IMR-90 (cell line): ENCODE data around the gene GAS7. TPM values are rescaled to one million over a fixed set of nuclear protein-coding genes. Genes with fewer than 3 reads are reported as not detected.

Experiments used
- ATAC-seq: fragments of 200-7000 bp; cut with Tn5 transposase; 2 replicates; pipeline ENCODE4 v1.9.1; 2020; ENCODE audit warnings: low read depth, mild to moderate bottlenecking, moderate library complexity
- BruUV-seq: library from RNA; stranded (reverse); fragments of 400-500 nt; replicated peaks from 2 replicates; lab custom pipeline; 2021; lab: Mats Ljungman, UMichigan
- CTCF ChIA-PET: fragments of 300-600 bp; formaldehyde crosslinking; extraction: SDS; loops from one replicate; lab custom pipeline; 2021; ENCODE audit warnings: antibody characterized with exemption; lab: Yijun Ruan, JAX
- POLR2A ChIA-PET: fragments of 300-600 bp; sonication (Branson Sonifier 250); formaldehyde crosslinking; loops from one replicate; lab custom pipeline; 2022; ENCODE audit warnings: antibody characterized with exemption; ENCODE audit not compliant: unreplicated experiment; lab: Charles Lee
- DNase-seq: peaks from one replicate; pipeline ENCODE4 v3.0.0; 2013
- H2AFZ ChIP-seq: replicated peaks from 2 replicates; pipeline ENCODE3; 2013; ENCODE audit warnings: low read length, mild to moderate bottlenecking; ENCODE audit not compliant: poor library complexity
- H2AK5ac ChIP-seq: 2 replicates; pipeline ENCODE4 v1.6.1; 2013; ENCODE audit warnings: low read depth, low read length, inconsistent platforms
- H2AK9ac ChIP-seq: replicated peaks from 2 replicates; pipeline ENCODE3; 2013; ENCODE audit warnings: mild to moderate bottlenecking, low read depth, low read length, moderate library complexity; ENCODE audit not compliant: poor library complexity
- H2BK120ac ChIP-seq: 2 replicates; pipeline ENCODE4 v1.6.1; 2013; ENCODE audit warnings: low read depth, low read length, inconsistent platforms
- H2BK15ac ChIP-seq: 3 replicates; pipeline ENCODE4 v1.6.1; 2013; ENCODE audit warnings: low read depth, low read length, inconsistent platforms
- H2BK20ac ChIP-seq: 2 replicates; pipeline ENCODE4 v1.6.1; 2013; ENCODE audit warnings: low read depth, mild to moderate bottlenecking, inconsistent platforms, low read length, moderate library complexity
- H2BK5ac ChIP-seq: 2 replicates; pipeline ENCODE4 v1.6.1; 2013; ENCODE audit warnings: mild to moderate bottlenecking, low read depth, low read length, inconsistent platforms; ENCODE audit not compliant: poor library complexity, severe bottlenecking
- H3K14ac ChIP-seq: replicated peaks from 2 replicates; pipeline ENCODE4 v1.6.1; 2013; ENCODE audit warnings: low read depth, low read length, inconsistent platforms
- H3K18ac ChIP-seq: 2 replicates; pipeline ENCODE4 v1.6.1; 2013; ENCODE audit warnings: low read depth, low read length, control low read depth
- H3K23ac ChIP-seq: 2 replicates; pipeline ENCODE4 v1.6.1; 2013; ENCODE audit warnings: low read depth, low read length, inconsistent platforms
- H3K27ac ChIP-seq: 2 replicates; pipeline ENCODE4 v1.5.1; 2013; ENCODE audit warnings: mild to moderate bottlenecking, control low read depth, low read length; ENCODE audit not compliant: insufficient read depth
- H3K27me3 ChIP-seq: 2 replicates; pipeline ENCODE4 v1.6.1; 2013; ENCODE audit warnings: low read length; ENCODE audit not compliant: control insufficient read depth, insufficient read depth
- H3K36me3 ChIP-seq: 2 replicates; pipeline ENCODE4 v1.6.1; 2013; ENCODE audit warnings: low read length, mixed read lengths; ENCODE audit not compliant: control insufficient read depth, insufficient read depth
- H3K4ac ChIP-seq: 2 replicates; pipeline ENCODE4 v1.6.1; 2013; ENCODE audit warnings: low read depth, low read length, inconsistent platforms
- H3K4me1 ChIP-seq: 2 replicates; pipeline ENCODE4 v1.6.1; 2013; ENCODE audit warnings: low read length, mixed read lengths; ENCODE audit not compliant: control insufficient read depth, insufficient read depth
- H3K4me2 ChIP-seq: 2 replicates; pipeline ENCODE4 v1.6.1; 2013; ENCODE audit warnings: low read depth, mild to moderate bottlenecking, control low read depth, low read length, moderate library complexity
- H3K4me3 ChIP-seq: 2 replicates; pipeline ENCODE4 v1.5.1; 2013; ENCODE audit warnings: low read depth, mild to moderate bottlenecking, control low read depth, low read length, moderate library complexity; ENCODE audit not compliant: insufficient read depth
- H3K56ac ChIP-seq: 2 replicates; pipeline ENCODE4 v1.6.1; 2013; ENCODE audit warnings: low read length, inconsistent platforms; ENCODE audit not compliant: insufficient read depth; ENCODE audit errors: extremely low read depth
- H3K79me1 ChIP-seq, 2 experiments: 2 replicates each; pipeline ENCODE4 v1.6.1; 2013; ENCODE audit warnings: low read length in 2 of 2, inconsistent platforms in 1 of 2, low read depth in 1 of 2
- H3K9ac ChIP-seq: 2 replicates; pipeline ENCODE4 v1.6.1; 2013; ENCODE audit warnings: low read depth, low read length, control low read depth
- H3K9me1 ChIP-seq: 2 replicates; pipeline ENCODE4 v1.6.1; 2013; ENCODE audit warnings: low read length, inconsistent platforms; ENCODE audit not compliant: insufficient read depth
- H3K9me3 ChIP-seq: 2 replicates; pipeline ENCODE4 v1.6.1; 2013; ENCODE audit warnings: low read length; ENCODE audit not compliant: control insufficient read depth, insufficient read depth
- H4K20me1 ChIP-seq: 2 replicates; pipeline ENCODE4 v1.6.1; 2013; ENCODE audit warnings: low read length, inconsistent platforms; ENCODE audit not compliant: insufficient read depth
- H4K5ac ChIP-seq: 2 replicates; pipeline ENCODE4 v1.6.1; 2013; ENCODE audit warnings: mild to moderate bottlenecking, low read depth, low read length, control low read depth
- H4K8ac ChIP-seq, 2 experiments: 2 replicates each; pipeline ENCODE4 v1.6.1; 2013; ENCODE audit warnings: low read depth in 2 of 2, low read length in 2 of 2, control low read depth in 1 of 2, inconsistent platforms in 1 of 2
- H4K91ac ChIP-seq: 2 replicates; pipeline ENCODE4 v1.6.1; 2013; ENCODE audit warnings: low read depth, low read length, inconsistent platforms; ENCODE audit not compliant: insufficient read depth
- MAFK ChIP-seq: IDR thresholded peaks from 2 replicates; pipeline ENCODE4 v1.6.1; 2012; ENCODE audit warnings: low read depth, low read length, improper control_type of control experiment
- RFX5 ChIP-seq: IDR thresholded peaks from 2 replicates; pipeline ENCODE4 v1.8.0; 2012; ENCODE audit warnings: low read depth, mild to moderate bottlenecking, low read length, moderate library complexity
- WGBS, 2 experiments: methylation state at CpG; one replicate each; pipeline versions ENCODE4 v1.1.5 to v1.1.7; 2013; ENCODE audit warnings: missing lambda C conversion rate in 2 of 2; ENCODE audit not compliant: insufficient read length in 1 of 2; ENCODE audit errors: extremely low coverage in 2 of 2; 5-methylcytosine and 5-hydroxymethylcytosine counted together
- dilution Hi-C: fragments of 300-500 bp; cut with HindIII; formaldehyde crosslinking; loops from one replicate; pipeline ENCODE4 v1.14.3; 2018; ENCODE audit warnings: low sequenced_read_pairs; ENCODE audit not compliant: unreplicated experiment
- in situ Hi-C: fragments of 300-500 bp; cut with MboI; formaldehyde crosslinking; loops from 3 replicates; pipeline ENCODE4 v1.14.3; 2019; ENCODE audit warnings: low sequenced_read_pairs, inconsistent platforms, mixed read lengths
- intact Hi-C: fragments of 100-400 bp; cut with micrococcal nuclease; formaldehyde crosslinking; loops from 2 replicates; pipeline ENCODE4 v1.10.0; 2022
- polyA plus RNA-seq, 3 experiments: library from polyadenylated mRNA; depleted of rRNA; stranded (reverse); fragments of >200 nt; gene quantifications; 2 replicates each; pipeline ENCODE4 v1.2.3, GENCODE V29; 2012; ENCODE audit warnings: low replicate concordance in 1 of 3
- total RNA-seq: library from RNA; depleted of rRNA; stranded (reverse); fragments of >200 nt; gene quantifications from 2 replicates; pipeline ENCODE4 v1.2.3, GENCODE V29; 2012

Gene GAS7
- total and polyA plus RNA-seq, 2 of the 4 experiments (the other 2 are of a cell fraction) = 4.6 to 5.0 TPM

DNA sequence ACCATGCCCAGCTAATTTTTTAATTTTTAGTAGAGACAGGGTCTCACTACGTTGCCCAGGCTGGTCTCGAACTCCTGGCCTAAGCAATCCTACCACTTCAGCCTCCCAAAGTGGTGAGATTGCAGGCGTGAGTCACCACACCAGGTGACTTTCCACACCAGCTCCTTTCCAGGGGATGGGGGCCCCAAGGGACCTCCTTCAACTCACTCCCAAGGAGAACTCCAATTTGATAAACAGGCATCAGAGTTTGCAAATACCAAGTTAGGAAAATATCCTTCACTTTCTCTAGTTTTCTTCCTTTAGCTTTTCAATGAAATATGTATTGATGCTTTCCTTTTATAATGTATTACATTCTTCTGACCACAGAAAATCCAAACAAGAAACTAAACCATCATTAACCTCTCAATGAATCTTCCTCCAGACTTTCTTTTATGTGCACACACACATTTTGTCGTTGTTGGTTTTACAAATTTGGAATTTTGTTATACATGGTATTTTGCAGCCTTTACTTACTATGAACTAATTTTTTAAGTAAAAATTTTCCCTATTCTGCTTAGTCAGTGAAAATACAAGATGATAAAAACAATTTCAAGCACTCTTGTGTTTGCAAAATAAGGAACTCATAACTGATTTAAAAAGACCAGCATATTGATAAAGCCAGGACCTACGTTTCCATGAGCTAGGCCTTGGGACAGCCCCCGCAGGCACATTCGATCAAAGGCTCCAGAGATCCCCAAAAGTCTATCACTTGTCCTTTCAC is 32.0 kb downstream of the GAS7 start:
- H4K91ac ChIP-seq = no peak overlapping the region
- H3K4ac ChIP-seq = no peak overlapping the region
- H3K27me3 ChIP-seq = no peaks in the 10 kb centered on the region
- ChIA-PET POLR2A (no interaction called here), CTCF (no interaction called here)
- no peak overlapping the region for H2AK5ac ChIP-seq
- H3K4me2 ChIP-seq = no peak overlapping the region
- no peak for ATAC-seq
- WGBS, 2 experiments = 84% methylated on average over 3 of the region's 7 CpGs; no CpG with 5 or more reads in 1 of the 2 experiments
- intact Hi-C loops (no loop called here), dilution Hi-C loops (no loop called here), in situ Hi-C loops (no loop called here)
- DNase-seq = no peak
- H3K18ac ChIP-seq = no peak overlapping the region
- no peak overlapping the region for H3K23ac ChIP-seq
- no peak overlapping the region for H3K14ac ChIP-seq
- no peak overlapping the region for H2BK120ac ChIP-seq
- H2BK20ac ChIP-seq = no peak overlapping the region
- H3K27ac ChIP-seq = no peak overlapping the region
- H3K9me3 ChIP-seq = no peaks in the 10 kb centered on the region
- H2BK5ac ChIP-seq = no peak overlapping the region
- H2AFZ ChIP-seq = no peak overlapping the region
- no TSS peak for BruUV-seq
- H3K4me3 ChIP-seq = no peak overlapping the region
- no peak overlapping the region for H4K5ac ChIP-seq
- no peak overlapping the region for H4K8ac ChIP-seq
- H3K4me1 ChIP-seq = peaks cover 3% of the 10 kb centered on the region; the same call in 1 of the 2 replicates
- no peak overlapping the region for H3K56ac ChIP-seq
- H3K36me3 ChIP-seq = no peaks in the 10 kb centered on the region
- no peak overlapping the region for H3K9ac ChIP-seq
- H2BK15ac ChIP-seq = no peak overlapping the region
- H4K20me1 ChIP-seq = no peaks in the 10 kb centered on the region
- no peak overlapping the region for H2AK9ac ChIP-seq
- H3K9me1 ChIP-seq = no peaks in the 10 kb centered on the region
- no peaks in the 10 kb centered on the region; a peak in 2 of 4 replicates for H3K79me1 ChIP-seq
- TF ChIP-seq MAFK (peak; percentile 69; the same call in 1 of the 2 replicates), RFX5 (no peak)
